ENCODE results near the gene TBATA.

TBATA gene, protein sequence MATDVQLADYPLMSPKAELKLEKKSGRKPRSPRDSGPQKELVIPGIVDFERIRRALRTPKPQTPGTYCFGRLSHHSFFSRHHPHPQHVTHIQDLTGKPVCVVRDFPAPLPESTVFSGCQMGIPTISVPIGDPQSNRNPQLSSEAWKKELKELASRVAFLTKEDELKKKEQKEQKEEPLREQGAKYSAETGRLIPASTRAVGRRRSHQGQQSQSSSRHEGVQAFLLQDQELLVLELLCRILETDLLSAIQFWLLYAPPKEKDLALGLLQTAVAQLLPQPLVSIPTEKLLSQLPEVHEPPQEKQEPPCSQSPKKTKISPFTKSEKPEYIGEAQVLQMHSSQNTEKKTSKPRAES

DNA sequence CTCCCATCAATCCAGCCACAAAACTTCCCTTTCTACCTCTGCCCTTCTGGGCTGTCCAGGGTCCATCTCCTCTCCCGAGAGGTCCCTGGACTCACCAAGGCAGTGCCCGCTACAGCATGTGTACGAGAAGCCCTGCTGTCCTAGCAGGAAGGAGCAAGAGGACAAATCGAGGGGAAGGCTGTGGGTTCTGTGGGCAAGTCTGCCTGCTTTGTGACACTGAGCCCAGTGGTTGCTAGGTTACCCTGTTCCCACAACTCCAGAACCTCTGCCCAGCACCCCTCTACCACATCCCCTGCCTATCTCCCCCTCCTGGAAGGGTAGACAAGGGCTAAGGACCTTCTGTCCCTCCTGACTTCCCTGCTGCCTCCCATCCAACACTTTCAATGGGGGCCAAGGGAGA lies at the start of gene TBATA:
TSS of gene TBATA (minus strand) at position 188 of the 400 bp plus-strand sequence. CDS start 1,998 bp downstream, outside the sequence.
- DNase-seq (ENCODE audit: low spot score), result no peak

DNA sequence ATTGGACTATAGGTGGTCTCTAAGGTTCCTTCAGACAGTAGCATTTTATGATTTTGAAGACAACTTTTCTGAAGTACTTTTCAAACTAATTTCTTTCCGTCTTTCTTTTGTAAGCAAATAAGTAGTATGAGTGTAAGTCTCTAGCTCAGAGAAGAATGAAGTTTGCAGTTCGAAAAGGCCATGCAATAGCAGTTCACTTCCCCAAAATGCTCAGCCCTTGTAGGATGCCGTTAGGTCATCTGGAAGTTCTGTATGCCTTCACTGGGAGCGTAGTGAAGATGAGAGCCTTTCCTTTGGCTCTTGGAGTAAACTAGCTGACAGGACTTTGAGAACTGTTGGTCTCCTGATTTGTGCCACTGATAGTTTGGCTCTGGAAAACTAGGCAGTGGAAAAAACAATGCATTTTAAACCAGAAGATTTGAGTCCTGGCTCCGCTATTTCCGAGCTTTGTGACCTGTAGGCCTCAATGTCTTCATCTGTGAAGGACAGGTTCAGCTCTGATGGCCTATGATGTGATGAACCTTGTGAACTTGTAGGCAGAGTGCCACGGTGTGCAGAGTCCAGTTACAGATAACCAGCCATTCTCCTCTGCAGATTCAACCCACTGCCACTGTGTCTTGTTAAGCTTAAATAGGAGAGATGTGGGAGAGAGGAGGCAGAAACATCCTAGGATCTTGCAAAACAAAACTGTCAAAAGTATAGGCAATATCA lies 49.4 kb upstream of the TBATA start:
- no peak for DNase-seq (ENCODE audit: low spot score)

DNA sequence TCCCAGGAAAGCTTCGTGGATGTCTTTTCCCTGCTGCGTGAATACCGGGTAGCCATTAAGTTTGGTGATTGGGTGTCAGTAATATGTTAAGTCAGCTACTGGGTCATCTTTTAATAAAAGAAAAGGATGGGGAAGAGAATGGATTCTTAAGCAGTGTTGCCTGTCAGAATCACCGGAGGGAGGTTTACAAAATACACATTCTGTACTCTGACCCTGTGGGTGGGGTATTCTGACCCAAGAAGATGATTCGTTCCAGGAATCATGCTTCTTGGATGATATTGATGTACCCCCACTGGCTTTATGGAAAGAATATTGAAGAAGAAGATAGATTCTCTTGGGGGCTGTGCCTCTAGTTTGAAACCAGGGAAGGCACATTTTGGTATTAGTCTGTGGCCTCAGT lies 48.8 kb upstream of the TBATA start:
- no peak for DNase-seq (ENCODE audit: low spot score)

DNA sequence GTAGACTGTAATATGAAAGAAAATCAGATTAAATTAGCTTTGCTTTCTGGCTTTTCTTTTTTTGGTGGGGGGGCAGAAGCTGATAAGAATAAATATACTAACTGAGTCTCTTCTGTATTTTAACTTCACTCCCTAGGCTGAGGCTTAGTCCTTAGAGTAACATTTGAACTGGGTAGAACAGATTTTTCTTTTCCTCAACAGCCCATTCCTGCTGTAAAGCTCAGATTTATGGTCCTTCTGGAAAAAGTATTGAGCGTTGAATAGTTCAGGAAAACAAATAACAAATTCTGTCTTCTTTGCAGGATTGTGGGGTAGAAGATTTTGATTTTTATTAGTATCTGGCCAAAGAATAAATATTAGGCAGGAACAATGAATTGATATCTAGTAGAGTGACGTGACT lies 48.4 kb upstream of the TBATA start:
- no peak for DNase-seq (ENCODE audit: low spot score)

DNA sequence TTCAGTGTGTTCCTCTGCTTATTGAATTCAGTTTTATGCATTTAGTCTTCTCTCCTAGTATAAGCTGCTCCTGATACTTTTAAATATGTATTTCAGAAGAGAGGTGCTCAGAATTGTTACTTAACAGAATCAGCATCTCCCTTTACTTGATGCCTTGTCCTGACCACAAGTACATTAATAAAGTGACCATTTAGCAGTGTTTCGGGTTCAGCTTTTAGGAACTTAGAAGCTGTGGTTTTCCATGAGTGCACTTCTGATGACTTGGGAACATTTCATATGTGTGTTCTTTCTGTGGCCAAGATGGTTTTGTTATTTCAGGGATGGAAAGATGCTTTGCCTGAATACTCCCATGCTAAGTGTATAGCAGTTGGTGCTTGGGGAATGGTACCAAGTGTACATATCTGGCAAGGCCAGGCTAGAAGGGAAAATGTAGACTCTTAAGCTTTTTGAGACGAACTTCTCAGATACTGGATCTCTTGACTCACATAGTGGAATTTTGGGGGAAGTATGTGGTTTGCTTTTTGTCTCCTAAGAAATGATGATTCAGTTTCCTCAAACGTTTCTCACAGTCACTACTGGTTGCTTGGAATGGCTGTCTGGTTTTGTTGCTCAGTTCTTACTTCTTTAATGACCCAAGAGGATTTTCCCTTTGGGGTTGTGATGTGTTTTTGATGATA lies 47.8 kb upstream of the TBATA start:
- DNase-seq (ENCODE audit: low spot score), result peak; percentile 69

DNA sequence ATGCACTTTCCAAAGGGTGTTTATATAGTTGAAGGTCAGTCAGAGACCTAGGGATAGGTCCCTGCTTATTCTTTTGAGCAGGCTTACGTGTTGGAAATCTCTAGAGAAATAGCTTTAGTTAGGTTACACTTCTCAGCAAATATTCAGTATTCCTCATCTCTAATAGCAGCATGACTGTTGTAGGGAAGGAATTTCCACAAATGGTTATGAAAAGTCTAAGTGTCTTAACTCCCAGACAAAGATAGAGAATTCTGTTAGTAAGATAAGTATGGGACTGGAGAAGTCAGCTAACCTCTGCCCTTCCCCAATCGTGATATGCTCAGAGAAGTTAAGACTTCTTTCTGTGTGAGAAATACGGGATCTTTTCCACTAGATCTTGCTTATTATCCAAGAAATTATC lies 47.0 kb upstream of the TBATA start:
- DNase-seq (ENCODE audit: low spot score), result no peak

DNA sequence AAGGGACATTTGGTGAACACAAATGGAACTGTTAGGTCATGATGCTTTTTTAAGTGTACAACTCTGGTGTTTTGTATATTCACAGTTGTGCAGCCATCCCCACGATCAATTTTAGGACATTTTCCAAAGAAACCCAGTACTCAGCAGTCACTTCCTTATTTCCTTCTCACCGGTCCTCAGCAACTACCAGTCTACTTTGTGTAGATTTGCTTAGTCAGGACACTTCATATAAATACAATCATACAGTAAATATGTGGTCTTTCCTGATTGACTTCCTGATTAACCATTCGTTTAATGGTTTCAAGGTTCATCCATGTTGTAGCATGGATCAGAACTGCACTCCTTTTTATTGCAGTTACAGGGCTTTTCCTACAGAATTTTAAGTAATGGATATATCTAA lies 45.0 kb upstream of the TBATA start:
- DNase-seq (ENCODE audit: low spot score), result no peak

DNA sequence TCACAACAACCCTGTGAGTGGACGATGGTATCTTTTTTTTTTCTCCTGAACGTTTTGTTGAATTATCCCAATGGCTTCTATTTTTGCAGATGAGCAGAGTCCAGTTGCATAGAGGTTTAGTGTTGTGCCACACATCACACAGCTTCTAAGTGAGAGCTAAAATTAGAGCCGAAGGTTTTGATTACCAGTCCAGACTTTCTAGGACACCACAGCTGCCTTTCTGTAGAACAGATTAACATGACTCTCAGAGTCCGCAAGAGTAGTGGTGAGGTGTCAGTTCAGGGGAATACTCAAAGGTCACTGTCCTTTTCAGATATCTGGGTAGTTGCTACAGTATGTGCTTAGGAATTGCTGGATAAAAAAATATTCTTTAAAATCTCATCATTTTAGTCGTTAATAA lies 44.4 kb upstream of the TBATA start:
- DNase-seq (ENCODE audit: low spot score), result no peak

DNA sequence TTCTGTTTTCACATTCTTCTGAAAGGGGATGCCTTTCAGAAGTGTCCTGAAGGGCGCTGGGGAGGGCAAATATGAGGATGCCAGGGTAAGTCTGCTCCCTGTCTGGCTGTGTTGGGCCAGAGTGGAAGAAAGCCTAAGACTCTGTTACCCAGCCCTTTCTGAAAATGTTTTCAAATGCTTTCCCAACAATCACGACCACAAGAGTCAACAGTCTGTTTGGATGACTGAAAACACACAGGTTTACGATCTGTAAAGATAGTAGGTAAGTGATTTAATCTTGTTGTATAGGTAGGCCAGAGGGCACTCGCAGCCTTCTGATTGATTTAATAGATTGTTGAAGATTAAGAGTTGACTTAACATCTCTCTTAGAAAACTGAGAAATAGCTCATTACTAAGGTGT lies 43.7 kb upstream of the TBATA start:
- no peak for DNase-seq (ENCODE audit: low spot score)

DNA sequence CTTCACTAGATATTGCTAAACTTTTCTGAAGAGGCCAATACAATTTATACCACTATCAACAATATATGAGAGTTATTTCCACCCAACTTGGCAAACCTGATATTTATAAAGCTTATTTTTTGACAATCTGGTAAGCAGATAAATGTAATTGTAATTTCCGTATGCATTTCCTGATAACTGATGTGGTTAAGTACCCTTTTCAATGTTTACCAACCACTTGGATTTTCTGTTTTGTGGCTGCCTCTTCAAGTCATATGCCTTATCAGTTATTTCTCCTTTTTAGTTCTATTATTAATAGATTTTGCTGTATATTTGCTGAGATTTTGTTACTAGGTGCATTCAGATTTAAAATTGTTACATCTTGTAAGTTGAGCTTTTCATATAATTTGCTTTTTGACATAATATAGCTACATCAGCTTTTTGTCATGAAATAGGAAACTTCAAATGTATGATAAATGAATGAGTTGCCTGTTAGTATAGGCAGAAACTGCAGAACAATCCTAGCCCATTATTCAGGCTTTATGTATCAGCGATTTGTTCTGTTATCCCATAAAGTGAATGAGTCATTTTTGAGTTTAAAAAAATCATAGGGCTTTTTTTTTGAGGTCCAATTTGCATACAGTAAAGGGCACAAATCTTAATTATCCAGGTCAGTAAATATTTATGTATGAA lies 42.0 kb upstream of the TBATA start:
- peak; percentile 14 for DNase-seq (ENCODE audit: low spot score)

DNA sequence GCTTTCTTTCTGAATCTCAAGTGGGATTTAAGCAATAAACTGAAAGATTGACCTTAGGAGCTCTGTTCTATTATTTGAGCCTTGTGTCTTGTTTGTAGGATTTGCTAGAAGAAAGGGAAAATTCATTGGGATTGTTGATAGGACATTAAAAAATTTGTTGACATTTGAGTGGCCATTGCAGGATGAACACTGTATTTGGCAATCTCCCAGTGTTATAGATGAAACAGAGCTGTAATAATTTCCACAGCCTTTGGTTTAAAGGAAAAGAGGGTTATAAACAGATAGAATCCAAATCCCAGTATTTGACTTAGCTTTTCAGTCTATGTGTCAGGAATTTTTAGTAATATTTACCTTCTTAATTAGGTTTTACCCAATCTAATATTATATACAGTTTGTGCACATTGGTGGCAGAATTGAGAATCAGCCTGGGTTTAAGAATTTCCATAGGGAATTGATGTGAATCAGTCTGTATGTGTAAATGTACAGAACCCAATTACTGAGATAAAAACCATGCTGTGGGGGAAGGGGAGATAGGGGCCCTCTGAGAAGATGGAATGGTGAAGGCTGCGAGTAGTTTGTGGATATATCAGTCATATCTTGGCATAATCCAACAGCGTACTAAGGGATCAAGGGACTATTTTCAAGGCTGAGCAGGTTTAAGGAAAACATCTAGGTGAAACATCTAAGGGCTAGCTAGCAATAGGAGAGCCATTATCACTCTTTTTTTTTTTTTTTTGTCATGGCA lies 37.1 kb upstream of the TBATA start:
- no peak for DNase-seq (ENCODE audit: low spot score)

DNA sequence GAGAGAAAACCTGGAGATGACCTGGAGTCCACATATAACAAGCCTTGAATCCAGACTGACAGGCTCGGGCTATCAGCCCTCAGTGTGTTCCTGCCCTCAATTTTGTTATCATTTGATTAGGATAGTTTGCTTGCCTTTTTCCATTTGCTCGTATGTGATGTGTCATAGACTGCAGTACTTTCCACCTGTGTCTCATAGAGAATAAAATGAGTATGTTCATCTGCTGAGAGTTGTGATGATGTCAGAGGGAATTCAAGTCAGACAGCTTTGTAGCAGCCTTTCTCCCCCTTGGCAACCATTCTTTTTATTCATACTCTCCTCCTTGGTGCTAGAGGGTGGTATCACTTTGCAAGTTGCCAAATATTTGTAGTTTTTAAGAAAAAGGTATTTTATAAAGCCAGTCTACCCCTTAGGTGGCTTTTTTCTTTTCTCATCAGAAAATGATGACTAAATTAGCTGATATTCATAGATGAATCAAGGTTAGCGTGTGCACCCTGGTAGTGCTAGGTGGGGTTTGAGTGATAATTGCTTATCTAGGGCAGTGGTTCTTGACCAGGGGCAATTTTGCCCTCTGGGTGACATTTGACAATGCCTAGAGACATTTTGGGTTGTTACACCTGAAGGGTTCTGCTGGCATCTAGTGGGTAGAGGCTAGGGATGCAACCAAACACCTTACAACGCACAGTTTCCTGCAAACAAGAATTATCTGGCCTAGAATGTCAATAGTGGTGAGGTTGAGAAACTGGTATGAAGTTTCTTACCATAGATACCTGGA lies 36.0 kb upstream of the TBATA start:
- DNase-seq (ENCODE audit: low spot score), result peak; percentile 26

DNA sequence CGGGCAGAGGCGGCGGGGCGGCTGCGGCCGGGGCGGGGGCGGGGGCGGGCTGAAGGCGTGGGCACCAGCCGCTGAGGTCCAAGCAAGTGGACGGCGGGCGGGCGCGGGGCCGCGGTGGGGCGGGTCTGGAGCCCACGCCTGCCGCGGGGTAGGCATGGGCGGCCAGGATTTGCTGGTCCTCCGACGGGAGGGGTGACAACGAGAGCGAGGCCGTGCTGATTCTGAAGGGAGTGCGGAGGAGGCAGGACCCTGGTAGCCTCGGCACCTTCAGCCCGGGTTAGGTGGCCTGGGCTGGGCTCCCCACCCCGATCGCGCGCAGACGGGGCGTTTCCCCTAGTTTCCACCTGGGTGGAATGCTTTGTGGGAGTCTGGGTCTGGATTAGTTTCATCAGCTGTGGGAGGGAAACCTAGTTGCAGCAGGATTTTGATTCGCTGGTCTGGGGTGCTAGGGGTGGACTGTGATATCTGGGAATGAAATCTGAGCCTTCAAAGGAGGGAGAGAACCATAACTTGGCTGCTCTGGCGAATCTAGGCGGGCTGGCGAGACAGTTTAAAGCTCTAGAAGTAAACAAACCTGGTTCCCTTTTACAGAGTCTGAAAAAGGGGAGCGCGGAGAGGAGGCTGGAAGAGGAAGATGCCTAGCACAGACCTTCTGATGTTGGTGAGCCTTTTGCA lies 31.2 kb upstream of the TBATA start:
- peak; percentile 84 for DNase-seq (ENCODE audit: low spot score)

DNA sequence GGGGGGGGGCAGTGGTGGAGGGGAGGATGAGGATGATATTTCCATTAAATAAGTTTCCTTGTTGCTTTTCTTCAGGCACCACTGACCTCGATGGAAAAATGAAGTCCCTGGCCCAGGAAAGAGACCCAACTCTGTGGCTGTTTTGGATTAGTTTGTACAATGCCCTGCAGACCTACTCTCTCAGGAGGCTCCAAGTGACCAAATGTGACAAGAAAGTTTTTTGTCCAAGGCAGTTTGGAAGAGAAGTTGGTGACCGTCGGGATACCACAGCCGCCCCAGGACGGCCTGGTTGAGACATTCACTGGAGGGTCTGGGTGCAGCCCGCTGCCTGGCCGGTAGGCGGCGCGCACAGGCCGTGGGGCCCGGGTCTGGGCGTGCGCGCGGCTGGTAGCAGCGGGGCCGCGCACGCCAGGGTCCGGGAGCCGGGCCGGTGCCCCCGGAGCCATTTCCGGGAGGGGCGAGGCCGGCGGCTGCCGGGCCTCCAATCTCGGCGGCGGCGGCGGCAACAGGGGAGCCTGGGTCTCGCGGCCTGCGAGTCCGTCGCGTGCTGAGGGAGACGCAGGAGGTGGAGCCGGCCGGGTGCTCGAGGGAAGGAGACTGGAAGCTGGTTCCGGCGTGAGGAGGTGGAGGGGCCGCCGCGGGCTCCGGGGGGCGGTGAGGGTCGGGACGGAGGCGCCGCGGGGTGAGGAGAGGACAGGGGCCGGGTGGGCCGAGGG lies 30.5 kb upstream of the TBATA start, which contains the start of gene SGPL1:
TSS of gene SGPL1 (plus strand) at position 445 of the 716 bp plus-strand sequence. CDS start 906 bp downstream, outside the sequence.
- DNase-seq (ENCODE audit: low spot score), result peak; percentile 81

DNA sequence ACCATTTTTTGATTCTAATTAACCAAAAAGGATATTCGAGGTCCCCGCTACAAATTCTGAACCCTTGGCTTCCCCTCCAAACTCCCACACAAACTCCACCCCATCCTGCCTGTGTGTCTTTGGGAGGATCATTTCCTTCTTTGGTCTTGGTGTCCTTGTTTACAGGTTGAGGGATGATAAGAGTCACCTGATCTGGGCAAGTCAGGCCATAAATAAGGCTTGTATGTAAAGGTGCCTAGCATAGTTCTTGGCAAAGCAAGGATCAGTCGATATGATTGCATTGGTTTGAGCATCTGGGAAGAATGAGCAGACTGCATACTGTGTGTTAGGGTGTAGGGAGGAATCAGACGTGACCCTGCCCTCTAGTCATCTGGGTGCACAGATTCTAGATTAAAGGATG lies 28.9 kb upstream of the TBATA start:
- no peak for DNase-seq (ENCODE audit: low spot score)

DNA sequence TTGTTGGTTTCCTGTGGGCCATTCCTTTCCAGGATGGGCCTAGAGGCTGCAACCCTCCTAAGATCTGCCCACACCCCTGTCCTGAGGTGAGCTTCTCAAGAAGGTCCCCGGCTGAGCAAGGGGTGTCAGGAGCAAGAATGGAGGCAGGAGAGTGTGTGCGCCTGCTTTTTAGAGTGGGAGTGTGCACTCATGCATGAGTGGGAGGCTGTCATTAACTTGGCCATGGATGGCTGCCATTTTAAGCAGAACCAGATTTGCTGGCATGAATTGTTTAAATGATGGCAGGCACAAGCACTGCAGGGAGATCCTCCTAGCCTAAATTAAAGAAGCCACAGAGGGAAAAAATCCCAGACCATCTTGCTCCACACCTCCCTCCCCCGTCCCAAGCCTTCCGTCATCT lies 27.6 kb upstream of the TBATA start:
- no peak for DNase-seq (ENCODE audit: low spot score)

DNA sequence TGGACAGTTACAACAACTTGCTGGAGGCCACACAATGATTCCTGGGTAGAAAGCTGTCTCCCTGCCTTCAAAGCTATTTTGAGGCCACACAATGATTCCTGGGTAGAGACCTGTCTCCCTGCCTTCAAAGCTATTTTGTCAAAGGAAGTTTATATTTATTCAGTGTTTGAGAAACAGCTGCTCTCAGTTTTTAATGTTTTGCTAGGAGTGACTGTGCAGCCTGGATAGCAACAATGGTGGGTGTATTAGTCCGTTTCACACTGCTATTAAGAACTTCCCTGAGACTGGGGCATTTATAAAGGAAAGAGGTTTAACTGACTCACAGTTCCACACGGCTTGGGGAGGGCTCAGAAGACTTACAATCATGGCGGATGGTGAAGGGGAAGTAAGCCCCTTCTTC lies 26.7 kb upstream of the TBATA start:
- DNase-seq (ENCODE audit: low spot score), result no peak

DNA sequence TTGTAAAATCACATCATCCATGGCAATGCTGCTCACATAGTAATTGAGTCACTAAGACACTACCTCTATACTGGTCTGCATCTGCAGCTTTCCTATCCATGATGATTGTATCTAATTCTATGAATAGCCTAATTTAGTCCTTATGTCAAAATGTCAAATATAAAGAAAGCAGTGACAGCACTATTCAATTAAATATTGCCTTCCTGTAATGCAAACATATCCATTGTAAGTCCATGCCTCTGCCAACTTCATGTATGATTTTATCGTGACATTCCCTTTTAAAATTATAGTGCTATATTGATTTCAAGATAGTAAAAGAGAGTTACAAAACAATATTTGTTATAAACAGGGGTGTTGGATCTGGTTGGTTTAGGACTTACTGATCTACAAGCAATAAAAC lies 25.8 kb upstream of the TBATA start:
- no peak for DNase-seq (ENCODE audit: low spot score)

DNA sequence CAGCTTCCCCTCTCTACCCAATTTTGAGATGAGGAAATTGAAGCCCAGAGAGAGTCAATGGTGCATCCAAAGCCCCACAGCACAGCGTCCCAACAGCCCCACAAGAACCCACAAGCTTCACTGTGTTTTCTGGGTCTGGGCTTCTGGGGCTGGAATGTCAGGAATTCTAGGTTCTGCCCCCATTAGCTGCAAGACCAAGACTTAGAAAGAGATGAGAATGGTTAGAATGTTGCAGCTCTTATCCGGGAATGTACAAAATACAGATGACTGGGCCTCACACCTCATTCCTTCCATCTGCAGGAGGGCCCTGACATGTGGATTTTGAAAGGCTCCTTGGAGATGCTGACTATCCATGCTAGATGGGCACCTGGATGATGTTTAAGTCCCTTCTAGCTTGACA lies 24.5 kb upstream of the TBATA start:
- no peak for DNase-seq (ENCODE audit: low spot score)
